A549 (cell line): ENCODE measurements around the gene PLCB2.

Experiments used
- BHLHE40 ChIP-seq: IDR thresholded peaks from 2 replicates; pipeline ENCODE4 v1.6.1; 2012; ENCODE audit warnings: low read depth, low read length, inconsistent platforms
- CHD4 ChIP-seq: fragments of 200-600 bp; sonication (generic); IDR thresholded peaks from 2 replicates; pipeline ENCODE4 v1.6.1; 2016; ENCODE audit warnings: antibody characterized with exemption, mild to moderate bottlenecking, borderline replicate concordance
- EHMT2 ChIP-seq: fragments of 200-600 bp; sonication (generic); IDR thresholded peaks from 2 replicates; pipeline ENCODE4 v1.6.1; 2016; ENCODE audit warnings: antibody characterized with exemption, low read depth, mild to moderate bottlenecking, moderate library complexity
- MYC ChIP-seq: IDR thresholded peaks from 2 replicates; pipeline ENCODE4 v1.6.1; 2012; ENCODE audit warnings: mild to moderate bottlenecking, inconsistent platforms, low read length, improper control_type of control experiment, borderline replicate concordance
- POLR2A ChIP-seq: IDR thresholded peaks from 2 replicates; pipeline ENCODE4 v1.6.1; 2012; ENCODE audit warnings: mild to moderate bottlenecking, low read length
- SMC3 ChIP-seq: fragments of >200 bp; sonication (Bioruptor Twin); formaldehyde crosslinking; IDR thresholded peaks from 3 replicates; pipeline ENCODE4 v1.6.1; 2018; ENCODE audit warnings: inconsistent platforms
- TF ChIP-seq, protein P1 (sequence below): fragments of >200 bp; sonication (Bioruptor Twin); formaldehyde crosslinking; IDR thresholded peaks from 3 replicates; pipeline ENCODE4 v1.6.1; 2016
- TF ChIP-seq, protein P2 (sequence below): fragments of >200 bp; sonication (Bioruptor Twin); formaldehyde crosslinking; IDR thresholded peaks from 3 replicates; pipeline ENCODE4 v1.5.1; 2016
- TF ChIP-seq, protein P3 (sequence below): fragments of 200-600 bp; sonication (generic); IDR thresholded peaks from 2 replicates; pipeline ENCODE4 v1.6.1; 2016; ENCODE audit warnings: antibody characterized with exemption, mild to moderate bottlenecking, moderate library complexity

DNA sequence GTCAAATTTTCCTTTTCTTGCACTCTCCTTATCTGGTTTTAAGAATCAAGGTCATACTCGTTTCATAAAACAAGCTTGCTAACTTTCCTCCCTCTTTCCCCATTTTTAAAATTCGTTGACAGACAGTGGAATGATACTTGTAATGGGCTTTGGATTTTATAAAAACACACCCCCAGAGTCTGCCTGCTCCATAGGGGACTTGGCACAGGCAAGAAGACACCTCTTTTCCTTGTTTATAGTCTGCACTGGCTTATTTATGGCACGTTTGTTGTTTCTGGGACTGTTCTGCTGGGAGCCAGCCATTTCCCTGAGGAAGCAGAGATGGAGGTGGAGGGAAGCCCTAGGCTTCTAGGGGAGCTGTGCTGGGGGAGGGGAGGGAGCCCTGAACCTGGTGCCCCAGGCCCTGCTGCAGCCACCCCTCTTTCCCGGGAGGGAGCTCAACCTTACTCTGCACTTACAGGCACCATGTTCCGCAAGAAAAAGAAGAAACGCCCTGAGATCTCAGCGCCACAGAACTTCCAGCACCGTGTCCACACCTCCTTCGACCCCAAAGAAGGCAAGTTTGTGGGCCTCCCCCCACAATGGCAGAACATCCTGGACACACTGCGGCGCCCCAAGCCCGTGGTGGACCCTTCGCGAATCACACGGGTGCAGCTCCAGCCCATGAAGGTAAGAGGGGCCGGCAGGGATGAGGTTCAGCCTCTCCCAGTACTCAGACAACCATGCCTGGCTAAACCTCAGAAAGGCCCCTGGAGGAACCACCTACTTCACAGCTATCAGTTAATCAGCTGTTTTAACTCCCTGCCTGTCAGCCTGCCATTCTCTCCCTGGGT, 43.2 kb downstream of the PLCB2 start:
- TF ChIP-seq, protein P1, sequence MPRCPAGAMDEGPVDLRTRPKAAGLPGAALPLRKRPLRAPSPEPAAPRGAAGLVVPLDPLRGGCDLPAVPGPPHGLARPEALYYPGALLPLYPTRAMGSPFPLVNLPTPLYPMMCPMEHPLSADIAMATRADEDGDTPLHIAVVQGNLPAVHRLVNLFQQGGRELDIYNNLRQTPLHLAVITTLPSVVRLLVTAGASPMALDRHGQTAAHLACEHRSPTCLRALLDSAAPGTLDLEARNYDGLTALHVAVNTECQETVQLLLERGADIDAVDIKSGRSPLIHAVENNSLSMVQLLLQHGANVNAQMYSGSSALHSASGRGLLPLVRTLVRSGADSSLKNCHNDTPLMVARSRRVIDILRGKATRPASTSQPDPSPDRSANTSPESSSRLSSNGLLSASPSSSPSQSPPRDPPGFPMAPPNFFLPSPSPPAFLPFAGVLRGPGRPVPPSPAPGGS, result no peak
- TF ChIP-seq, protein P2, sequence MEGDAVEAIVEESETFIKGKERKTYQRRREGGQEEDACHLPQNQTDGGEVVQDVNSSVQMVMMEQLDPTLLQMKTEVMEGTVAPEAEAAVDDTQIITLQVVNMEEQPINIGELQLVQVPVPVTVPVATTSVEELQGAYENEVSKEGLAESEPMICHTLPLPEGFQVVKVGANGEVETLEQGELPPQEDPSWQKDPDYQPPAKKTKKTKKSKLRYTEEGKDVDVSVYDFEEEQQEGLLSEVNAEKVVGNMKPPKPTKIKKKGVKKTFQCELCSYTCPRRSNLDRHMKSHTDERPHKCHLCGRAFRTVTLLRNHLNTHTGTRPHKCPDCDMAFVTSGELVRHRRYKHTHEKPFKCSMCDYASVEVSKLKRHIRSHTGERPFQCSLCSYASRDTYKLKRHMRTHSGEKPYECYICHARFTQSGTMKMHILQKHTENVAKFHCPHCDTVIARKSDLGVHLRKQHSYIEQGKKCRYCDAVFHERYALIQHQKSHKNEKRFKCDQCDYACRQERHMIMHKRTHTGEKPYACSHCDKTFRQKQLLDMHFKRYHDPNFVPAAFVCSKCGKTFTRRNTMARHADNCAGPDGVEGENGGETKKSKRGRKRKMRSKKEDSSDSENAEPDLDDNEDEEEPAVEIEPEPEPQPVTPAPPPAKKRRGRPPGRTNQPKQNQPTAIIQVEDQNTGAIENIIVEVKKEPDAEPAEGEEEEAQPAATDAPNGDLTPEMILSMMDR, result no peak
- no peak for TF ChIP-seq MYC
- no peak for TF ChIP-seq CHD4
- no peak for TF ChIP-seq POLR2A
- no peak for TF ChIP-seq SMC3
- TF ChIP-seq, protein P3, sequence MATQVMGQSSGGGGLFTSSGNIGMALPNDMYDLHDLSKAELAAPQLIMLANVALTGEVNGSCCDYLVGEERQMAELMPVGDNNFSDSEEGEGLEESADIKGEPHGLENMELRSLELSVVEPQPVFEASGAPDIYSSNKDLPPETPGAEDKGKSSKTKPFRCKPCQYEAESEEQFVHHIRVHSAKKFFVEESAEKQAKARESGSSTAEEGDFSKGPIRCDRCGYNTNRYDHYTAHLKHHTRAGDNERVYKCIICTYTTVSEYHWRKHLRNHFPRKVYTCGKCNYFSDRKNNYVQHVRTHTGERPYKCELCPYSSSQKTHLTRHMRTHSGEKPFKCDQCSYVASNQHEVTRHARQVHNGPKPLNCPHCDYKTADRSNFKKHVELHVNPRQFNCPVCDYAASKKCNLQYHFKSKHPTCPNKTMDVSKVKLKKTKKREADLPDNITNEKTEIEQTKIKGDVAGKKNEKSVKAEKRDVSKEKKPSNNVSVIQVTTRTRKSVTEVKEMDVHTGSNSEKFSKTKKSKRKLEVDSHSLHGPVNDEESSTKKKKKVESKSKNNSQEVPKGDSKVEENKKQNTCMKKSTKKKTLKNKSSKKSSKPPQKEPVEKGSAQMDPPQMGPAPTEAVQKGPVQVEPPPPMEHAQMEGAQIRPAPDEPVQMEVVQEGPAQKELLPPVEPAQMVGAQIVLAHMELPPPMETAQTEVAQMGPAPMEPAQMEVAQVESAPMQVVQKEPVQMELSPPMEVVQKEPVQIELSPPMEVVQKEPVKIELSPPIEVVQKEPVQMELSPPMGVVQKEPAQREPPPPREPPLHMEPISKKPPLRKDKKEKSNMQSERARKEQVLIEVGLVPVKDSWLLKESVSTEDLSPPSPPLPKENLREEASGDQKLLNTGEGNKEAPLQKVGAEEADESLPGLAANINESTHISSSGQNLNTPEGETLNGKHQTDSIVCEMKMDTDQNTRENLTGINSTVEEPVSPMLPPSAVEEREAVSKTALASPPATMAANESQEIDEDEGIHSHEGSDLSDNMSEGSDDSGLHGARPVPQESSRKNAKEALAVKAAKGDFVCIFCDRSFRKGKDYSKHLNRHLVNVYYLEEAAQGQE, result no peak
- no peak for TF ChIP-seq EHMT2
- no peak for TF ChIP-seq BHLHE40
